K562 (cell line): ENCODE data around the gene SGMS1. TPM values are rescaled to one million over a fixed set of nuclear protein-coding genes. Genes with fewer than 3 reads are reported as not detected.
A peak's percentile ranks its signal among the peaks of the same experiment; 100 is the strongest.

Source experiments
- ATAC-seq: fragments of 200-7000 bp; cut with Tn5 transposase; 3 replicates; pipeline ENCODE4 v1.9.1; 2020; ENCODE audit warnings: moderate library complexity
- BruUV-seq: library from RNA; stranded (reverse); fragments of 400-500 nt; replicated peaks from 2 replicates; lab custom pipeline; 2021; lab: Mats Ljungman, UMichigan
- CTCF ChIA-PET: fragments of 300-600 bp; formaldehyde crosslinking; extraction: SDS; loops from one replicate; lab custom pipeline; 2021; ENCODE audit warnings: low intra/inter-chr PET ratio; lab: Yijun Ruan, JAX
- POLR2A ChIA-PET: fragments of 300-600, 350-650 bp; sonication (Branson Sonifier 250); formaldehyde crosslinking; extraction: SDS; loops from one replicate; lab custom pipeline; 2021; ENCODE audit warnings: antibody characterized with exemption, inconsistent platforms; lab: Yijun Ruan, JAX
- DNase-seq, 4 experiments: peaks; one replicate each; pipeline versions ENCODE4 v3.0.0 to v3.0.0-alpha.2; 2011 to 2018; ENCODE audit warnings: low spot score in 3 of 4, mixed read lengths in 3 of 4; ENCODE audit errors: extremely low read depth in 1 of 4
- FAIRE-seq: peaks from 2 replicates; lab custom pipeline; 2011; peaks lifted over from hg19 to GRCh38; lab: Jason Lieb, UNC
- H2AFZ ChIP-seq: 2 replicates; pipeline ENCODE4 v1.6.0; 2011; ENCODE audit warnings: low read depth, low read length, control low read depth, inconsistent platforms
- H3K27ac ChIP-seq: fragments of 200-600 bp; 3 replicates; pipeline ENCODE4 v1.8.0; 2011; ENCODE audit warnings: low read depth, mild to moderate bottlenecking, control low read depth, inconsistent platforms, low read length, moderate library complexity, mixed read lengths; ENCODE audit errors: extremely low read depth
- H3K27me3 ChIP-seq, 2 experiments: fragments of 300-600 bp in 1 of 2; 2 replicates in 1 of 2; 3 replicates in 1 of 2; pipeline versions ENCODE4 v1.6.0 to v1.8.0; 2011; ENCODE audit warnings: inconsistent platforms in 2 of 2, low read length in 2 of 2, mild to moderate bottlenecking in 1 of 2, mixed read lengths in 1 of 2, moderate library complexity in 1 of 2; ENCODE audit not compliant: control insufficient read depth in 2 of 2, insufficient read depth in 2 of 2
- H3K36me3 ChIP-seq: fragments of 300-600 bp; 3 replicates; pipeline ENCODE4 v1.8.0; 2011; ENCODE audit warnings: mild to moderate bottlenecking, low read length, inconsistent platforms; ENCODE audit not compliant: control insufficient read depth, insufficient read depth
- H3K4me1 ChIP-seq, 2 experiments: fragments of 200-600 bp in 1 of 2; replicated peaks in 1 of 2; 2 replicates in 1 of 2; 3 replicates in 1 of 2; pipeline versions ENCODE4 v1.5.1 to v1.8.0; 2011; ENCODE audit warnings: inconsistent platforms in 2 of 2, low read length in 2 of 2, mild to moderate bottlenecking in 1 of 2, mixed read lengths in 1 of 2, moderate library complexity in 1 of 2; ENCODE audit not compliant: control insufficient read depth in 2 of 2, insufficient read depth in 2 of 2
- H3K4me2 ChIP-seq: 2 replicates; pipeline ENCODE4 v1.6.1; 2011; ENCODE audit warnings: low read length, control low read depth, inconsistent platforms, mixed read lengths; ENCODE audit not compliant: insufficient read depth
- H3K4me3 ChIP-seq: fragments of 200-600 bp; sonication (generic), shearing (Covaris generic); 2 replicates; pipeline ENCODE4 v1.5.1; 2016; ENCODE audit warnings: control low read depth, inconsistent platforms
- H3K79me2 ChIP-seq: fragments of 200-600 bp; 3 replicates; pipeline ENCODE4 v1.8.0; 2011; ENCODE audit warnings: low read length, inconsistent platforms; ENCODE audit not compliant: control insufficient read depth, insufficient read depth
- H3K9ac ChIP-seq, 2 experiments: 2 replicates each; pipeline versions ENCODE4 v1.6.0 to v1.6.1; 2011; ENCODE audit warnings: low read depth in 2 of 2, low read length in 2 of 2, control low read depth in 1 of 2, inconsistent platforms in 1 of 2, mild to moderate bottlenecking in 1 of 2, mixed read lengths in 1 of 2; ENCODE audit not compliant: insufficient read depth in 1 of 2
- H3K9me1 ChIP-seq: one replicate; pipeline ENCODE4 v1.6.0; 2011; ENCODE audit warnings: inconsistent platforms, mild to moderate bottlenecking, low read length, moderate library complexity; ENCODE audit not compliant: control insufficient read depth, insufficient read depth
- H3K9me3 ChIP-seq: replicated peaks from 2 replicates; pipeline ENCODE4 v1.5.1; 2011; ENCODE audit warnings: low read depth, low read length, inconsistent platforms; ENCODE audit not compliant: control insufficient read depth, insufficient read depth
- H4K20me1 ChIP-seq: replicated peaks from 2 replicates; pipeline ENCODE4 v1.6.1; 2011; ENCODE audit warnings: low read length, inconsistent platforms, mixed read lengths; ENCODE audit not compliant: control insufficient read depth, insufficient read depth
- ELF1 ChIP-seq: fragments of 200-800 bp; sonication (Bioruptor generic); IDR thresholded peaks from 2 replicates; pipeline ENCODE4 v1.6.1; 2016; ENCODE audit warnings: missing genetic modification characterization, missing compliant biosample characterization
- KDM1A ChIP-seq, 2 experiments: fragments of 450-650 bp; IDR thresholded peaks; 2 replicates each; pipeline ENCODE4 v1.6.1; 2016; ENCODE audit warnings: mild to moderate bottlenecking in 2 of 2
- SOX6 ChIP-seq: fragments of 450-650 bp; IDR thresholded peaks from 2 replicates; pipeline ENCODE4 v1.6.1; 2014; ENCODE audit warnings: mild to moderate bottlenecking
- ZBTB17 ChIP-seq: fragments of 450-650 bp; formaldehyde crosslinking; IDR thresholded peaks from 2 replicates; pipeline ENCODE4 v1.4.0; 2020; ENCODE audit warnings: mild to moderate bottlenecking
- WGBS: fragments of 100-300 bp; shearing (Covaris generic); methylation state at CpG from one replicate; pipeline ENCODE4 v1.1.6; 2016; ENCODE audit warnings: low coverage, mixed read lengths; ENCODE audit not compliant: insufficient coverage; ENCODE audit errors: missing lambda C conversion rate; 5-methylcytosine and 5-hydroxymethylcytosine counted together
- in situ Hi-C: fragments of 300-500 bp; cut with MboI; formaldehyde crosslinking; loops from 4 replicates; pipeline ENCODE4 v1.15.0; 2018; ENCODE audit warnings: inconsistent platforms, mixed read lengths
- intact Hi-C: fragments of 100-400 bp; cut with micrococcal nuclease; formaldehyde crosslinking; loops from 2 replicates; pipeline ENCODE4 v1.14.2; 2022
- polyA plus RNA-seq, 8 experiments: library from polyadenylated mRNA; depleted of rRNA in 4 of 8; stranded (reverse) in 5 of 8; unstranded in 3 of 8; fragments of >200 nt; fragmentation: Nextera tagmentation in 2 of 8; fragmentation: Illumina TruSeq in 1 of 8; extraction: Ambion mirVana in 2 of 8; extraction: Trizol in 1 of 8; gene quantifications; 2 replicates each; pipeline versions ENCODE4 v1.2.1 to v1.2.3, GENCODE V29; 2011 to 2014; ENCODE audit warnings: inconsistent platforms in 1 of 8, missing spikeins in 1 of 8
- total RNA-seq, 7 experiments: library from RNA; depleted of rRNA in 6 of 7; stranded (reverse); fragments of >200 nt in 6 of 7; fragmentation: Illumina TruSeq in 2 of 7; extraction: Trizol in 2 of 7; gene quantifications; 2 replicates each; pipeline versions ENCODE4 v1.2.1 to v1.2.3, GENCODE V29; 2011 to 2021; ENCODE audit warnings: low replicate concordance in 1 of 7
- TF ChIP-seq, protein P1 (sequence below): sonication (generic); formaldehyde crosslinking; IDR thresholded peaks from 2 replicates; pipeline ENCODE4 v1.8.0; 2022; ENCODE audit warnings: mild to moderate bottlenecking, missing genetic modification reagents
- TF ChIP-seq, protein P2 (sequence below): sonication (generic); IDR thresholded peaks from 2 replicates; pipeline ENCODE4 v1.6.1; 2016
- TF ChIP-seq, protein P3 (sequence below): fragments of 250-450 bp; sonication (Bioruptor Pico); IDR thresholded peaks from 2 replicates; pipeline ENCODE4 v1.5.1; 2021; ENCODE audit warnings: mild to moderate bottlenecking

The SGMS1 gene
- total and polyA plus RNA-seq, 9 of the 15 experiments (the other 6 are each of a cell fraction or from before 2014, with no cell fraction given) = 22.6 to 232 (median 82.2) TPM

DNA sequence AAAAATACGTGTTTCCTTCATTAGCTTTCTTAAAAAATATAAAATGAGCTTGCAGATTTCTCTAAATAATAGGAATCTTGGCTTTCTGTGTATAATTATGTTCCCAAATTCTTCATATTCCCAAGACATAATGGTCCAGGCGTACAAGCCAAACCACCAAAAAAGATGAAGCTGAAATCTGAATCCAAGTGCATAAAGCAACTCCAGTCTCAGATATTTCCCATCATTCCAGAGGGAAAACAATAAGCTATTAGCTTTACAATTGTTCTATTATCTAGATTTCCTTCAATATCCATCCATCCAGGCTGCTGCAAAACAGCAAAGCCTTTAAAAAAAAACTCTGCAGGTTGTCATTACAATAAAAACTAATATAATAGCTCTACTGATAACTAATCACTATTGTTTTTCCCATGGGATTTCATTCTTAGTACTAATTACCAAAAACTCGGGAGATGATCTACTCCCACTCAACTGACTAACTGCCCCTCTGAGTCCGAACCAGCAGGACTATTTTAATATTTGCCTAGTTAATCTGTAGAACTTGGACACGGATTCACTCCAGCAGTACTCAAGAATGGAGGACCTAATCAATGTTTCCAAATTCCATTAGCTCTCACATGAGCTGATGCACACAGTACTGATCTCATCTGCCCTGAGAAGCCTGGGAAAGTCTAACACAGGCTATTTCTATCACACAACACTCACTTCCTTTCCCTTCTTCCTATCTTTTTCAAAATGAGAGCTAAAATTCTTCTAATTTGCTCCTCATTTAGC is 263.5 kb downstream of the SGMS1 start:
- no peak overlapping the region for H2AFZ ChIP-seq
- 43% methylated on average over 5 of the region's 5 CpGs for WGBS
- peak overlapping the region in 1 of 2 experiments; percentile 1; a peak in 1 of 4 replicates for H3K9ac ChIP-seq
- CTCF ChIA-PET = no interaction called here
- peaks cover 17 to 57% of the 10 kb centered on the region in 2 experiments for H3K4me1 ChIP-seq
- H3K79me2 ChIP-seq = peaks cover 92% of the 10 kb centered on the region
- no peaks in the 10 kb centered on the region for H4K20me1 ChIP-seq
- no TSS peak for BruUV-seq
- POLR2A ChIA-PET = interaction anchor here (0.7 to 2.5 kb wide), 4 partner anchors 11 to 34 kb away, joined by 3 to 9 read pairs (median 4); no protein-coding TSS in a partner anchor
- no peaks in the 10 kb centered on the region for H3K9me1 ChIP-seq
- FAIRE-seq (no peak), DNase-seq (no peak), ATAC-seq (peak; percentile 7; the same call in 1 of the 3 replicates)
- H3K9me3 ChIP-seq = peaks cover under 1% of the 10 kb centered on the region; the same call in 1 of the 2 replicates
- in situ Hi-C loops = loop anchor here (10.0 kb wide), 1 partner anchor 225 kb away; no protein-coding TSS in a partner anchor
- peak overlapping the region; percentile 15; the same call in 1 of the 2 replicates for H3K4me2 ChIP-seq
- no peaks in the 10 kb centered on the region for H3K27me3 ChIP-seq
- intact Hi-C loops = no loop called here
- TF ChIP-seq, protein P1, sequence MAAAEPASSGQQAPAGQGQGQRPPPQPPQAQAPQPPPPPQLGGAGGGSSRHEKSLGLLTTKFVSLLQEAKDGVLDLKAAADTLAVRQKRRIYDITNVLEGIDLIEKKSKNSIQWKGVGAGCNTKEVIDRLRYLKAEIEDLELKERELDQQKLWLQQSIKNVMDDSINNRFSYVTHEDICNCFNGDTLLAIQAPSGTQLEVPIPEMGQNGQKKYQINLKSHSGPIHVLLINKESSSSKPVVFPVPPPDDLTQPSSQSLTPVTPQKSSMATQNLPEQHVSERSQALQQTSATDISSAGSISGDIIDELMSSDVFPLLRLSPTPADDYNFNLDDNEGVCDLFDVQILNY (CRISPR knock-in tag) = no peak
- TF ChIP-seq ZBTB17 (CRISPR knock-in tag) (no peak), ELF1 (tag) (no peak), KDM1A (IDR thresholded peaks at IDR 0.05) (no peak), SOX6 (0 out of 2 replicates have a peak, but pooled peaks have one; percentile 7)
- TF ChIP-seq, protein P2, sequence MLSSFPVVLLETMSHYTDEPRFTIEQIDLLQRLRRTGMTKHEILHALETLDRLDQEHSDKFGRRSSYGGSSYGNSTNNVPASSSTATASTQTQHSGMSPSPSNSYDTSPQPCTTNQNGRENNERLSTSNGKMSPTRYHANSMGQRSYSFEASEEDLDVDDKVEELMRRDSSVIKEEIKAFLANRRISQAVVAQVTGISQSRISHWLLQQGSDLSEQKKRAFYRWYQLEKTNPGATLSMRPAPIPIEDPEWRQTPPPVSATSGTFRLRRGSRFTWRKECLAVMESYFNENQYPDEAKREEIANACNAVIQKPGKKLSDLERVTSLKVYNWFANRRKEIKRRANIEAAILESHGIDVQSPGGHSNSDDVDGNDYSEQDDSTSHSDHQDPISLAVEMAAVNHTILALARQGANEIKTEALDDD = peak; percentile 47; the same call in 1 of the 2 replicates
- TF ChIP-seq, protein P3, sequence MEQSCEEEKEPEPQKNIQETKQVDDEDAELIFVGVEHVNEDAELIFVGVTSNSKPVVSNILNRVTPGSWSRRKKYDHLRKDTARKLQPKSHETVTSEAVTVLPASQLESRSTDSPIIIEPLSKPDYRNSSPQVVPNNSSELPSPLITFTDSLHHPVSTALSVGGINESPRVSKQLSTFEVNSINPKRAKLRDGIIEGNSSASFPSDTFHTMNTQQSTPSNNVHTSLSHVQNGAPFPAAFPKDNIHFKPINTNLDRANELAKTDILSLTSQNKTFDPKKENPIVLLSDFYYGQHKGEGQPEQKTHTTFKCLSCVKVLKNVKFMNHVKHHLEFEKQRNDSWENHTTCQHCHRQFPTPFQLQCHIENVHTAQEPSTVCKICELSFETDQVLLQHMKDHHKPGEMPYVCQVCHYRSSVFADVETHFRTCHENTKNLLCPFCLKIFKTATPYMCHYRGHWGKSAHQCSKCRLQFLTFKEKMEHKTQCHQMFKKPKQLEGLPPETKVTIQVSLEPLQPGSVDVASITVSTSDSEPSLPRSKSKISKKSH (CRISPR knock-in tag) = no peak
- H3K27ac ChIP-seq = peak overlapping the region; percentile 3
- peaks cover 22% of the 10 kb centered on the region for H3K36me3 ChIP-seq
- H3K4me3 ChIP-seq = no peak overlapping the region
